GM21528 (cell line): ENCODE data around the gene ZNF33A.
"Not testable (repeated sequence)": the region's sequence is repeated elsewhere in the genome, so short reads cannot be mapped to it uniquely, and the experiment has no call there.

Source experiments
- ATAC-seq: cut with Tn5 transposase; IDR thresholded peaks from one replicate; pipeline ENCODE4 v1.9.1; 2021; ENCODE audit warnings: mild to moderate bottlenecking, moderate library complexity; ENCODE audit not compliant: unreplicated experiment, low FRiP score

Gene ZNF33A

DNA sequence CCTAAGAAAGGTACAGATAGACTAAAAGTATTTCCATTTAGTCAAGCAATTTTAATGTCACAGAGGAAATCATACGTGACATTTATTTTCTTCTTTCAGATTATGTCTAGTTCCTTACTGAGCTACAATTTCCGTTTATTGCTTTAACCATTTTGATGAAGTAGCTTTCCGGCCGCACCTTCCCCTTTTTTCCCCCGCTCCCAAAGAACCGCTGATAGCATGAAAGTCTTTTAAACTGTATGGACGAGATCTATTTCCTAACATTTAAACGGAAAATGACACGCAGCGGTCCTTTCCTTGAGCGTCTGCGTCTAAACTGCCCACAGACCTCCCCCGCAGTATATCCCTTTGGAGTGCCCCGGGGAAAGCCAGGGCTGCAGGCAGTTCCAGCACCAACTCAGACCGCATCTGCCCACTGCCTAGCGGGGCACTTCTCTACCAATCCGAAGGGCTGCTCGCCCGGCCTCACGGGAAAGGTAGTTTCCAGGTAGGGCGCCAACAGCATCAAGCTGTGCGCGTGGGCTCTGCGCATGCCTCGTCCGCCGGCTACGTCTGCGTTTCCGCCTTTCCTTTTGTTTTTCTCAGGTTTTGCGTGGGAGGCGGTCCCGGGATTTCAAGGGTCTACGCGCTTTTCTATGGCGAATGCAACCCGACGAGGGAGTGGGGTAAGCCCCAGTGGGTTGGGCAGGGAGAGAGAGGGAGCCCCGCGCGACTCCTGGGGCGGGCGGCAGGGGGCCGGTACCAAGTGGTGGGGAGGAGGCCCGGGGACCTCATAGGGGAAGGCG, at the start of gene ZNF33A:
Gene ZNF33A (plus strand): TSS at position 557 of the 785 bp plus-strand sequence. CDS start 1,667 bp downstream, outside the sequence.
- ATAC-seq, result peak; percentile 92

GRCh38 chr10:37965006-37965405, 45.5 kb upstream of the ZNF33A start:
- ATAC-seq, result no peak

DNA sequence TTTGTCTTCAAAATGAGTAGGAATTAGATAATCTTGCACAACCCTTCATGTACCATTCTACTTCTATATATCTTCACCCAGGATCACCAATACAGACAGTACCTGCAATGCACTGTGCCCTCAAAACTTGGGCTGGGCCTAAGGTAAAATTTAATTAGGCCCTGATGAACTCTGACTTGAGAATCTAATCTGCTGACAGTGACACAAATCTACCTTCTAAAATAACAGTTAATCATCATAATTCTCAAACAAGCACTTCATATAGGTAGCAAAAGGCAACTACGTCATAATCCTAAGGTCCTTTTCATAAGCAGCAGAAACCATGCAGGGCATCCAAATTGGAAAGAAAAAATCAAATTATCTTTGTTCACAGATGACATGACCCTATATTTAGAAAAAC, 38.1 kb upstream of the ZNF33A start:
- no peak for ATAC-seq

- ATAC-seq, result no peak
Measured at GRCh38 chr10:37975401-37975991, 35.0 kb upstream of the ZNF33A start.

- ATAC-seq, result peak; percentile 98
Measured at GRCh38 chr10:37976091-37976879, 34.2 kb upstream of the ZNF33A start, which contains the start of gene ZNF25. Gene ZNF25 (minus strand): TSS chr10:37976647. CDS start chr10:37971722, 4,925 bp downstream.

DNA sequence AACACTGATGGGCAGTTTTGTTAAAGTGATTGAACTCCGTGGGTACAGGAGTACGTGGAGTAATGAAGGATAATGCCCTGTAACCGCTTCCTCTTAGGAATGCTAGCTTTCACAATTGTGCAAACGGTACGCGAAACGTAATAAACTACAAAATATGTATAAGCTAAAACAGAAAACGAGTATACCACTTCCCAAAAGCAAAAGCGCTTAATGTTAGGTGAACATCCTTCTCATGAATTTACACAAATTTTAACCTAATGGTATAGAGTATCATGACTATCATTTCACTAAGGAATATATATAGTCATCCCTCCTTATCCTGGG, 33.6 kb upstream of the ZNF33A start:
- peak; percentile 0 for ATAC-seq

GRCh38 chr10:37991655-37992054, 18.8 kb upstream of the ZNF33A start:
- no peak for ATAC-seq

DNA sequence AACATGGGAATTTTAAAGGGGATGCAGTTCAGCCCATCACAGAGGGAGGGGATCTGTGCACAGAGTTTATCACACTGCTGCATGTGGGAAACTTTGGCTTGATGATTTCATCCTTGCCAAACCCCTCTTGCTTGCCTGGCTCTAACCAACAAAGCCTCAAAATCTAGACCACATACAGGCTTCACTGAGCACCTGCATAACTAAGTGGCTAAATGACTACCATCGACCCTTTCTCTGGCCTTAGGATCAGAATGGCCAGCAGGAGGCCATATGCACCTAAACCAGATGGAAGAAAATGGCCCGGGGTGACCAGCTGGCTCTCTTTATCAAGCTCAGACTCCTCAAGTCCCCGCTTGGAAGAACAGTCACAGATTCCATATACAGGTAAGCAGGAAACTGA, 18.4 kb upstream of the ZNF33A start:
- ATAC-seq, result no peak

- not testable (repeated sequence) for ATAC-seq
Measured at GRCh38 chr10:37998920-37999319, 11.6 kb upstream of the ZNF33A start.

DNA sequence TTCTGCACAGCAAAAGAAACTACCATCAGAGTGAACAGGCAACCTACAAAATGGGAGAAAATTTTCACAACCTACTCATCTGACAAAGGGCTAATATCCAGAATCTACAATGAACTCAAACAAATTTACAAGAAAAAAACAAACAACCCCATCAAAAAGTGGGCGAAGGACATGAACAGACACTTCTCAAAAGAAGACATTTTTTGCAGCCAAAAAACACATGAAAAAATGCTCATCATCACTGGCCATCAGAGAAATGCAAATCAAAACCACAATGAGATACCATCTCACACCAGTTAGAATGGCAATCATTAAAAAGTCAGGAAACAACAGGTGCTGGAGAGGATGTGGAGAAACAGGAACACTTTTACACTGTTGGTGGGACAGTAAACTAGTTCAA, 10.0 kb upstream of the ZNF33A start:
- ATAC-seq, result not testable (repeated sequence)

- ATAC-seq, result no peak
Measured at GRCh38 chr10:38003026-38003425, 7.4 kb upstream of the ZNF33A start.

GRCh38 chr10:38003588-38003987, 6.9 kb upstream of the ZNF33A start:
- ATAC-seq, result no peak

- no peak for ATAC-seq
Measured at GRCh38 chr10:38007551-38007950, 2.9 kb upstream of the ZNF33A start.

- ATAC-seq, result no peak
Measured at GRCh38 chr10:38007991-38008390, 2.5 kb upstream of the ZNF33A start.

GRCh38 chr10:38016354-38016753, 5.9 kb downstream of the ZNF33A start:
- ATAC-seq, result no peak

DNA sequence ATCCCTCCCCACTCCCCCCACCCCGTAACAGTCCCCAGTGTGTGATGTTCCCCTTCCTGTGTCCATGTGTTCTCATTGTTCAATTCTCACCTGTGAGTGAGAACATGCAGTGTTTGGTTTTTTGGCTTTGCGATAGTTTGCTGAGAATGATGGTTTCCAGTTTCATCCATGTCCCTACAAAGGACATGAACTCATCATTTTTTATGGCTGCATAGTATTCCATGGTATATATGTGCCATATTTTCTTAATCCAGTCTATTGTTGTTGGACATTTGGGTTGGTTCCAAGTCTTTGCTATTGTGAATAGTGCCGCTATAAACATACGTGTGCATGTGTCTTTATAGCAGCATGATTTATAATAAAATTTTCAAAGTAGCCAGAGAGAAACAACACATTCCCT, 8.6 kb downstream of the ZNF33A start:
- not testable (repeated sequence) for ATAC-seq

DNA sequence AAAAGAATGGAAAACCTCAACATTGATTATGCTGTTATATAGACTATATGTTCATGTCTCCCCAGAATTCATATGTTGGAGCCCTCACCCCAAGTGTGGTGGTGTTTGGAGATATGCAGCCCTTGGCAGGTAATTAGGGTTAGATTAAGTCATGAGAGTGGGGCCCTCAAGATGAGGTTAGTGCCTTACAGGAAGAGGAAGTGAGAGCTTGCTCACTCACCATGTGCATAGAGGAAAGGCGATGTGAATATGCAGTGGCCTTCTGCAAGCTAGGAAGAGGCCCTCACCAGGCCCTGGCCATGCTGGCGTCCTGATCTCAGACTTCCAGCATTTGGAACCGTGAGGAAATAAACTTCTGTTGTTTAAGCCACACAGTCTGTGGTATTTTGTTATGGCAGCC, 14.8 kb downstream of the ZNF33A start:
- ATAC-seq, result peak; percentile 88

DNA sequence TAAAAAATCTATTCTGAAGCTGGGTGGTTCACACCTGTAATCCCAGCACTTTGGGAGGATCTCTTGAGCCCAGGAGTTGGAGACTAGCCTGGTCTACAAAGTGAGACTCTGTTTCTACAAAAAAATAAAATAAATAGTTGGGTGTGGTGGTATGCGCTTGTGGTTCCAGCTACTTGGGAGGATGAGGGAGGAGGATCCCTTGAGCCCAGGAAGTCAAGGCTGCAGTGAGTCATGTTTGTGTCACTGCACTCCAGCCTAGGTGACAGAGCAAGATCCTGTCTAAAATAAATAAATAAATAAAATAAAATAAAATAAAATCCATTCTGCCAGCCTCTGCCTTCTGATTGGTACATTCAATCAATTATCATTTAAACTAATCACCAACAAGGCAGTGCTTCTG, 17.5 kb downstream of the ZNF33A start:
- no peak for ATAC-seq

GRCh38 chr10:38032886-38033285, 22.4 kb downstream of the ZNF33A start:
- no peak for ATAC-seq

- peak; percentile 95 for ATAC-seq
Measured at GRCh38 chr10:38038107-38038931, 27.8 kb downstream of the ZNF33A start.

DNA sequence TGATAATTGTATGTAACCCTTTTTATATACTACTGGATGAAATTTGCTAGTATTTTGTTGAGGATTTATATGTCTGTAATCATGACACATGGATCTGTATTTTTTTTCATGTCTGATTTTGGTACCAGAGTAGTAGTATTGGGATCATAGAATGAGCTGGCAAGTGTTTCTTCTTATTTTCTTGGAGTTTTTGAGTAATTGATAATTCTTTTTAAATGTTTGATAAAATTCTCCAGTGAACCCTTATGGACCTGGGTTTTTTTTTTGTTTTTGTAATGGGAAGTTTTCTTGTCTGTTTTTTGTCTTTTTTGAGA, 28.4 kb downstream of the ZNF33A start:
- peak; percentile 16 for ATAC-seq
